Uterus (tissue), 4 donors: Measurements from ENCODE around the gene ATP1B3. TPM values are rescaled to one million over a fixed set of nuclear protein-coding genes. Genes with fewer than 3 reads are reported as not detected.
A peak's percentile ranks its signal among the peaks of the same experiment; 100 is the strongest.
"Not testable (repeated sequence)": the region's sequence is repeated elsewhere in the genome, so short reads cannot be mapped to it uniquely, and the experiment has no call there.

Experiments
- DNase-seq, 2 donors: peaks; one replicate each; pipeline ENCODE4 v3.0.0-alpha.2; 2019 to 2020
- H3K27ac ChIP-seq, 2 donors: fragments of 200-600 bp; sonication (generic); 1 replicate in 1 of 2; 2 replicates in 1 of 2; pipeline ENCODE4 v1.5.1; 2016 to 2018
- H3K27me3 ChIP-seq, 2 donors: fragments of 200-600 bp; sonication (generic); one replicate each; pipeline ENCODE4 v1.5.1; 2018 to 2019; ENCODE audit warnings: control low read depth in 1 of 2
- H3K36me3 ChIP-seq, 2 donors: fragments of 200-600 bp; sonication (generic); one replicate each; pipeline ENCODE4 v1.5.1; 2019; ENCODE audit warnings: control low read depth in 1 of 2
- H3K4me1 ChIP-seq, 2 donors: fragments of 200-600 bp; sonication (generic); one replicate each; pipeline ENCODE4 v1.5.1; 2018 to 2019; ENCODE audit warnings: control low read depth in 1 of 2
- H3K4me3 ChIP-seq, 2 donors: fragments of 200-600 bp; sonication (generic); 1 replicate in 1 of 2; 2 replicates in 1 of 2; pipeline ENCODE4 v1.5.1; 2018 to 2019; ENCODE audit warnings: mild to moderate bottlenecking in 1 of 2
- H3K9me3 ChIP-seq, 2 donors: fragments of 200-600 bp; sonication (generic); one replicate each; pipeline ENCODE4 v1.5.1; 2019; ENCODE audit warnings: control low read depth in 1 of 2
- POLR2A ChIP-seq, 2 donors: fragments of 450-650 bp; IDR thresholded peaks; one replicate each; pipeline ENCODE4 v1.6.1; 2016; ENCODE audit warnings: antibody characterized with exemption in 2 of 2, mild to moderate bottlenecking in 1 of 2, moderate library complexity in 1 of 2
- intact Hi-C: fragments of 100-400 bp; cut with DNase I; formaldehyde crosslinking; loops from one replicate; pipeline ENCODE4 v1.15.1; 2023; ENCODE audit warnings: low total_unique reads
- total RNA-seq, 4 donors: library from RNA; depleted of rRNA in 3 of 4; stranded (reverse); fragments of >200 nt in 3 of 4; gene quantifications; one replicate each; pipeline versions ENCODE4 v1.1.0 to v1.2.4, GENCODE V29; 2014 to 2023
- TF ChIP-seq, protein P1 (sequence below), 4 experiments: fragments of 200-600 bp in 2 of 4; fragments of 450-650 bp in 2 of 4; sonication (generic) in 2 of 4; IDR thresholded peaks; one replicate each; pipeline ENCODE4 v1.5.1; 2016 to 2019; ENCODE audit warnings: antibody characterized with exemption in 4 of 4, mild to moderate bottlenecking in 2 of 4, moderate library complexity in 1 of 4
- donor health status: DM: yes; HTN: yes; CAD: no.

Gene ATP1B3
- total RNA-seq, 4 donors from 2014 or later, result 33.3 to 98.4 (median 40.3) TPM

DNA sequence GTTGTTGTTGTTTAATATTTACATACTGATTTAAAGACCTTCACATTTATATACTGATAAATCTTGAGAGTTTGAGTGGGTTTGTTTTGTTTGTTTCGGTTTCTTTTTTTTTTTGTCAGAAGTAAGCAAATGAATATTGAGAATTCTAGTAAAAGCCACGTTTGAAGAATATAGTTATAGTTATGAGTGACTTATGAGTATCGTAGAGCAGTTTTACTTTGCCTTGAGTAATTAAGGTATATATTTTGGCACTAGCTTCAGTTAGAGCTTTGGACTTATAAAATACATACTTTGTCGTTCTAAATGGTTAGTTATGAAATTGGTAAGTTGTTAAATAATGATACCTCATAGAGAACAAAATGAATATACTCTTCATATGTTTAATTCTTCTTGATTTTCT lies 27.8 kb downstream of the ATP1B3 start:
- H3K36me3 ChIP-seq, result no peaks in the 10 kb centered on the region
- H3K4me3 ChIP-seq, result no peak overlapping the region
- intact Hi-C loops, result no loop called here
- H3K27ac ChIP-seq, result no peak overlapping the region
- H3K9me3 ChIP-seq, result no peaks in the 10 kb centered on the region
- TF ChIP-seq POLR2A (IDR thresholded peaks at IDR 0.05), result no peak
- TF ChIP-seq, protein P1, sequence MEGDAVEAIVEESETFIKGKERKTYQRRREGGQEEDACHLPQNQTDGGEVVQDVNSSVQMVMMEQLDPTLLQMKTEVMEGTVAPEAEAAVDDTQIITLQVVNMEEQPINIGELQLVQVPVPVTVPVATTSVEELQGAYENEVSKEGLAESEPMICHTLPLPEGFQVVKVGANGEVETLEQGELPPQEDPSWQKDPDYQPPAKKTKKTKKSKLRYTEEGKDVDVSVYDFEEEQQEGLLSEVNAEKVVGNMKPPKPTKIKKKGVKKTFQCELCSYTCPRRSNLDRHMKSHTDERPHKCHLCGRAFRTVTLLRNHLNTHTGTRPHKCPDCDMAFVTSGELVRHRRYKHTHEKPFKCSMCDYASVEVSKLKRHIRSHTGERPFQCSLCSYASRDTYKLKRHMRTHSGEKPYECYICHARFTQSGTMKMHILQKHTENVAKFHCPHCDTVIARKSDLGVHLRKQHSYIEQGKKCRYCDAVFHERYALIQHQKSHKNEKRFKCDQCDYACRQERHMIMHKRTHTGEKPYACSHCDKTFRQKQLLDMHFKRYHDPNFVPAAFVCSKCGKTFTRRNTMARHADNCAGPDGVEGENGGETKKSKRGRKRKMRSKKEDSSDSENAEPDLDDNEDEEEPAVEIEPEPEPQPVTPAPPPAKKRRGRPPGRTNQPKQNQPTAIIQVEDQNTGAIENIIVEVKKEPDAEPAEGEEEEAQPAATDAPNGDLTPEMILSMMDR (IDR thresholded peaks at IDR 0.05), result no peak
- no peak for DNase-seq
- H3K4me1 ChIP-seq, result no peaks in the 10 kb centered on the region
- H3K27me3 ChIP-seq, result no peaks in the 10 kb centered on the region

DNA sequence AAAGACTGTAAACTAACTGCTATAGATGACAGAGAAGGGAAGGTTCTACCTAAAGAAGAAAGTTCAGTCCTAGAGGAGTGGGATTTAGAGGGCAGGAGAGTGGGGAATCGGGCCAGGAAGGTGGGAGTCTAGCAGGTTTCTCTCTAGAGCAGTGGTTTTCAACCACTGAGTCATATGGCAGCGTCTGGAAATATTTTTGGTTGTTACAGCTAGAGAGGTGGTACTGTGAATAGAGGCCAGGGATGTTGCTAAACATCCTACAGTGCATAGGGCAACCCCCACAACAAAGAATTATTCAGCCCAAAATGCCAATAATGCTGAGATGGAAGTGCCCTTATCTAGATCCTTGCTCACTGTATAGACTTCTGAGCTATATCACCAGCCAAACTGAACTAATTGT lies 28.7 kb downstream of the ATP1B3 start:
- no peak overlapping the region for H3K27ac ChIP-seq
- no peak overlapping the region for H3K4me3 ChIP-seq
- H3K4me1 ChIP-seq, result no peaks in the 10 kb centered on the region
- no peaks in the 10 kb centered on the region for H3K9me3 ChIP-seq
- intact Hi-C loops, result no loop called here
- H3K36me3 ChIP-seq, result no peaks in the 10 kb centered on the region
- no peaks in the 10 kb centered on the region for H3K27me3 ChIP-seq
- DNase-seq, result no peak
- TF ChIP-seq POLR2A (IDR thresholded peaks at IDR 0.05), result no peak
- TF ChIP-seq, protein P1 (IDR thresholded peaks at IDR 0.05), result no peak

DNA sequence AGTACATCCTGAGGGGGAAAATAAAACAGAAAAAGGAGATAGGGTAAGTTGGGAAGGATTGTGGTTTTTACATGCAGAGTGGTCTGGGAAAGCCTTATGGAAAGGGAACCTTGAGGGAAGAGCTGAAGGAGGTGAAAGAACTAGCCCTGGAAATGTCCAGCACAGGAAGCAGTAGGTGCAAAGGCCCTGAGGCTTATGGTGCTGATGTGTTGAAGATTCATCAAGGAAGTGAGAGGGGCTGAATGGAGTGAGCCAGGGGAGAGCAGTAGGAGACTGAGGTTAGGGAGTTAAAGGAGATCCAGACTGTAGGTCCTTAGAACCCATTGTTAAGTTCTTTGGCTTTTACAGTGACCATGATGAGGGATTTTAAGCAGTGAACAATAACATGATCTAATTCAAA lies 33.0 kb downstream of the ATP1B3 start:
- no peaks in the 10 kb centered on the region for H3K36me3 ChIP-seq
- H3K4me3 ChIP-seq, result no peak overlapping the region
- H3K27ac ChIP-seq, result no peak overlapping the region
- TF ChIP-seq, protein P1 (IDR thresholded peaks at IDR 0.05), result no peak
- no peak for TF ChIP-seq POLR2A (IDR thresholded peaks at IDR 0.05)
- no peaks in the 10 kb centered on the region for H3K4me1 ChIP-seq
- H3K27me3 ChIP-seq, result no peaks in the 10 kb centered on the region
- no peaks in the 10 kb centered on the region for H3K9me3 ChIP-seq
- no peak for DNase-seq
- intact Hi-C loops, result no loop called here

DNA sequence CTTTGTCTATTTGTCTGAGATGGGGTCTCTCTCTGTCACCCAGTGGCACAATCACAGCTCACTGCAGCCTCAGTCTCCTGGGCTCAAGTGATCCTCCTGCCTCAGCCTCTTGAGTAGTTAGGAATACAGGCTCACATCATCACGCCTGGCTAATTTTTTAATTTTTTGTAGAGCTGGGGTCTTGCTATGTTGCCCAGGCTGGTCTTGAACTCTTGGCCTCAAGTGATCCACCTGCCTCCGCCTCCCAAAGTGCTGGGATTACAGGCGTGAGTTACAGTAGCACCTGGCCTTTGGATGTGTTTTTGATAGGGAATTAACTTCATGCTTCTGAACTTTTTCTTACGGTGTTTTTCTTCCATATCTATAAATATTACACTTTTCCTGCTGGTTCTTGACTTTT lies 33.5 kb downstream of the ATP1B3 start:
- H3K36me3 ChIP-seq, H3K9me3 ChIP-seq, intact Hi-C loops, H3K4me1 ChIP-seq, H3K27ac ChIP-seq, H3K27me3 ChIP-seq, H3K4me3 ChIP-seq, DNase-seq: not testable (repeated sequence)

DNA sequence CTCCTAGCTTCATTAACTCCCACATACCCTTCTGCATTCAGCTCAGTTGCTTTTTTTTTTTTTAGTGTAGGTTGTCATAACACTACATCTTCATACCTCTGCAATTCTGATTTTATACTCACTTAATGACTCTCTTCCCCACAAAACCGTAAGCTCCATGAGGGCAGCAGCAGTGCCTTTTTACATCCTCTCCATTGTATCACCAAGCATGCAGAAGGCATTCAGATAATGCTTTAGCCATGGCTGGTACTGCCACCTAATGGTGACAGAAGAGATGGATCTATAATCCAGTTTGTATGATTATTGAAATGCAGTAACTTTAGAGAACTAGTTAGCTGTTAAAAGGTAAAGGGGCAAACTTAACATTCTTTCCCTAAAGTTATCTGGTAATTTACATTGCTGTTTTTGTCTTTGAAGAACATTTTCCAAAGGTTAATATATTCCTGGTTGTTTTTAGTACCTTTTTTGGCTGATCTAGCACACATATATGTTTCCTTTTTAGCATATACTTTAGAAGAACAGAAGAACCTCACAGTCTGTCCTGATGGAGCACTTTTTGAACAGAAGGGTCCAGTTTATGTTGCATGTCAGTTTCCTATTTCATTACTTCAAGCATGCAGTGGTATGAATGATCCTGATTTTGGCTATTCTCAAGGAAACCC lies 36.8 kb downstream of the ATP1B3 start:
- DNase-seq, result no peak
- H3K4me3 ChIP-seq, result no peak overlapping the region
- TF ChIP-seq, protein P1 (IDR thresholded peaks at IDR 0.05), result peak; percentile 37 to 67 (median 46)
- TF ChIP-seq POLR2A (IDR thresholded peaks at IDR 0.05), result no peak
- no peaks in the 10 kb centered on the region for H3K9me3 ChIP-seq
- no peaks in the 10 kb centered on the region for H3K36me3 ChIP-seq
- intact Hi-C loops, result no loop called here
- H3K27me3 ChIP-seq, result no peaks in the 10 kb centered on the region
- H3K27ac ChIP-seq, result no peak overlapping the region
- H3K4me1 ChIP-seq, result no peaks in the 10 kb centered on the region

DNA sequence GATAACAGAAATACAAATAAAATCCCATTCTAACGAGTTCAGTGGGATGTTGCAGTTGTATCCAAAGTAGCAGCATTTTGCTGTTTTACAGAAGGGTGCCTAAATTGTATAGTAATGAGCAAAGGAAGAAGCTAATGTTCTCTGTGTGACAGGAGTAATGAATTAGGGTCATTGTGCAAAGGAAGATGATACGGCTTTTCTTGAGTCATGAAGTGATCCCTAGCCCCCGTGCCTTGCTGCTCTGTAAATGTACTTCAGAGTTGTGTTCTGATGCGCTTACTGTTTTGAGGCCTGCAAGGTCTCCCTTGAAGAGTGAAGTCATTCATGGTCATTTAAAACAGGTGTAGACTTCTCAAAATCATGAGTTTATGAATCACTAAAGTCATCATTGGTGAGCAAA lies 37.9 kb downstream of the ATP1B3 start:
- TF ChIP-seq, protein P1 (IDR thresholded peaks at IDR 0.05), result no peak
- TF ChIP-seq POLR2A (IDR thresholded peaks at IDR 0.05), result no peak
- intact Hi-C loops, result no loop called here

More for the DNA sequence above, 37.9 kb downstream of the ATP1B3 start:
- no peaks in the 10 kb centered on the region for H3K4me1 ChIP-seq
- no peak overlapping the region for H3K27ac ChIP-seq
- no peaks in the 10 kb centered on the region for H3K9me3 ChIP-seq
- H3K27me3 ChIP-seq, result no peaks in the 10 kb centered on the region
- no peak for DNase-seq
- H3K4me3 ChIP-seq, result no peak overlapping the region
- no peaks in the 10 kb centered on the region for H3K36me3 ChIP-seq
